ENCODE measurements around the gene RPS3A.

GRCh38 chr4:151091047-151091446 is 8.4 kb upstream of the RPS3A start:
- TF ChIP-seq, protein P1, sequence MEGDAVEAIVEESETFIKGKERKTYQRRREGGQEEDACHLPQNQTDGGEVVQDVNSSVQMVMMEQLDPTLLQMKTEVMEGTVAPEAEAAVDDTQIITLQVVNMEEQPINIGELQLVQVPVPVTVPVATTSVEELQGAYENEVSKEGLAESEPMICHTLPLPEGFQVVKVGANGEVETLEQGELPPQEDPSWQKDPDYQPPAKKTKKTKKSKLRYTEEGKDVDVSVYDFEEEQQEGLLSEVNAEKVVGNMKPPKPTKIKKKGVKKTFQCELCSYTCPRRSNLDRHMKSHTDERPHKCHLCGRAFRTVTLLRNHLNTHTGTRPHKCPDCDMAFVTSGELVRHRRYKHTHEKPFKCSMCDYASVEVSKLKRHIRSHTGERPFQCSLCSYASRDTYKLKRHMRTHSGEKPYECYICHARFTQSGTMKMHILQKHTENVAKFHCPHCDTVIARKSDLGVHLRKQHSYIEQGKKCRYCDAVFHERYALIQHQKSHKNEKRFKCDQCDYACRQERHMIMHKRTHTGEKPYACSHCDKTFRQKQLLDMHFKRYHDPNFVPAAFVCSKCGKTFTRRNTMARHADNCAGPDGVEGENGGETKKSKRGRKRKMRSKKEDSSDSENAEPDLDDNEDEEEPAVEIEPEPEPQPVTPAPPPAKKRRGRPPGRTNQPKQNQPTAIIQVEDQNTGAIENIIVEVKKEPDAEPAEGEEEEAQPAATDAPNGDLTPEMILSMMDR (IDR thresholded peaks at IDR 0.05) = no peak
- TF ChIP-seq POLR2A (IDR thresholded peaks at IDR 0.05) = no peak
- TF ChIP-seq POLR2AphosphoS5 (IDR thresholded peaks at IDR 0.05) = no peak

Measured in transverse colon (tissue), 4 donors.